ENCODE measurements around the gene HAO1. TPM values are rescaled to one million over a fixed set of nuclear protein-coding genes. Genes with fewer than 3 reads are reported as not detected.
"Not testable (repeated sequence)": the region's sequence is repeated elsewhere in the genome, so short reads cannot be mapped to it uniquely, and the experiment has no call there.

Gene HAO1
- polyA plus RNA-seq, 10 donors = not detected

DNA sequence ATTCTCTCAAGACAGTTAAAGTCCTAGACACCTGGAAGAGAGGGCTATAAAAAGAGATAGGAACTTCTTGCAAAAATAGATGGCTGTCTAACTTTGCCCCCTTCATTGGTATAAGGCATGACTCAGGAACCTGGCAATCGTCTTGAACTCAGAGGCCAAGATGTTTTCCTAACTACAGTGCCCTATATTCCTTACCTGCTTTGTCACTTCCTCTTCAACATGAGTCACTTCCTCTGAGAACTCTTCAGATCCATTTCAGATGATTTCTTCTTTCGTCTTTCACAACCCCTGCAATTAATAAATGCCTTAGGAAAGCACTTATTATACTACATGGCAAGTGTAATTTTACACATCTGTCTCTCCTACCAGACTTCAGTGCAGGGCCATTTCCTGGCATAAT lies 83.5 kb downstream of the HAO1 start:
- DNase-seq = no peak

- no peak for DNase-seq
Measured at GRCh38 chr20:7855545-7855944, 84.7 kb downstream of the HAO1 start.

DNA sequence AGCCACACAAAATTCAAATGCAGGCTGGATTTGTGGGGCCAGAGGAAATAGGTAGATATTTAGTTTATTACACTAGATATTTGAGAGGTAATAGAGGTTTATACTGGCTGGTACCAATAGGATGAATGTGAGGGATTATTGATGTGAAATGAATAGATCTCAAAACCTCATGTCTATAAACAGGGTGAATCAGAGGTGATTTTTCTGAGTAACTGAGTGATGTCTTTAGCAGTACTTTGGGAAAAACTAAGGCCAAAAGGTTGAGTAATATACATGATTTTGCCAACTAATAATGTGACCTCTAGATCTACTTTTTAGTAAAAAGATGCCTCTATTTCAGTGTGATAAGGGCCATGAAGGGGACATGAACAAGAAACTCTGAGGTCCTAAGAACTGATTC lies 86.8 kb downstream of the HAO1 start:
- no peak for DNase-seq

DNA sequence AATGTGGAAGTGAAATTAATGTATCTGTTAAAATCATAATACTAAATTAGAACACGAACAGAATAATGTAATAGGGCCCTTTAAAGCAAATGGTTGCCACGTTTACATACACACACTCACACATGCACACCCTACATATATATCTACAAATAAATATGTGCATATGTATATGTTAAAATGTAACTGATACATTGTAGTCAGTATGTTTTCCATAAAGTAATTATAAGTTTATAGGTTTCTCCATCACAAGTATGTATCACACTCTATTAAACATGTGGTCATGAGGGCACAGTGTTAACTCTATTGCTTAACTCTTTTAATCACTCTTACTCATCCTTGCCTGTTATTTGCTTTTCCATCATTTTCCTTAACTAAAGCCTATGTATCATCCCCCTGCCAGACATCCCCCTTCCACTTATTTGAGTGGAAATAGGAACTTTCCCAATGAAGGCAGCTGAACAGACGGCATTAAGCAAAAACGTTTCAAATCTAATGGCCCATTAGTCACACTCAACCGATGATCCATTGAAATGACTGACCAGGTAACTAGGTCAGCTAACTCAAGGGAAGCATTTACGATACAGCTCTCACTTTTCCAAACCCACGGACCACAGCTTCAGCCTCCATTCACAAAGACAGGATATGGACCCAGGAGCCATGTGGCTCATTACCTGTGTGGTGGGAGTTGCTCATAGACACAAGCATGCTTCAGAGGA lies 89.3 kb downstream of the HAO1 start:
- DNase-seq = no peak

- DNase-seq = no peak
Measured at GRCh38 chr20:7849675-7850074, 90.6 kb downstream of the HAO1 start.

DNA sequence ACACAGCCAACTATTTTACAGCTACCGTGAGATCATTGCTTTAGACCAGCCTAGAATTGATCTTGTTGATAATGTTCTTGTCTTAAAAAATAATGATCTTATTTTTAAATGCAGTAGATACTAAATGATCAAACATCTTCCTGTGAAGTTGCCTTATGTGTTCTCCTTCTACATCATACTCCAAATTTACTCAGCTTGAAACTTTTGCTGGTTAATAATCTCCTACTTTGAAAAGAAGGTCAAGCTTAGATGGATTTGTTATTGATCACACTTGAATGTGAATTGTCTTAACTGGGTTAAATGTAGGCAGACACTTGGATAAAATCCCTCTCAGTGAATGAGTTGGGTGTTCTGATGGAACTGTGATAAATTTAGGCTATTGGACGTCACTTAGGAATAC lies 91.9 kb downstream of the HAO1 start:
- no peak for DNase-seq

DNA sequence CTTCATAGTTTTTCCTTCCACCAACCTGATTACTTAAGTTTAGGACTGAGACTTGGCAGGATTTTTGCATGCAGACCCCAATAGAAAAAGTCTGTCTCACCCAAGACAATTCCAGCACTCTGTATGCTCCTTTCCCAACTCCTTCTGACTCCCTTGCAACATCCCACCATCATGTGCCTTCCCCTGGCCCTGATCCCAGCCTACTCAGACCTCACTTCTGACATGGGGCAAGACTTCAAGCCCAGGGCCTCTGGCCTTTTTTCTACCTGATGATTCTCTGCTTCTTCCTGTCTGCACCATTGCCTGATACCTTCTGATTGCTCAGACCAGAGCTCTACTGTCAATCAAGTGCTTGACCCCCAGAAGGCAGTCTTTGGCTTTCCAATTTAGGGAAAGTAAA lies 96.6 kb downstream of the HAO1 start:
- no peak for DNase-seq

GRCh38 chr20:7841971-7842310 lies 98.3 kb downstream of the HAO1 start:
- peak; percentile 43 to 66 (median 58) for DNase-seq

DNA sequence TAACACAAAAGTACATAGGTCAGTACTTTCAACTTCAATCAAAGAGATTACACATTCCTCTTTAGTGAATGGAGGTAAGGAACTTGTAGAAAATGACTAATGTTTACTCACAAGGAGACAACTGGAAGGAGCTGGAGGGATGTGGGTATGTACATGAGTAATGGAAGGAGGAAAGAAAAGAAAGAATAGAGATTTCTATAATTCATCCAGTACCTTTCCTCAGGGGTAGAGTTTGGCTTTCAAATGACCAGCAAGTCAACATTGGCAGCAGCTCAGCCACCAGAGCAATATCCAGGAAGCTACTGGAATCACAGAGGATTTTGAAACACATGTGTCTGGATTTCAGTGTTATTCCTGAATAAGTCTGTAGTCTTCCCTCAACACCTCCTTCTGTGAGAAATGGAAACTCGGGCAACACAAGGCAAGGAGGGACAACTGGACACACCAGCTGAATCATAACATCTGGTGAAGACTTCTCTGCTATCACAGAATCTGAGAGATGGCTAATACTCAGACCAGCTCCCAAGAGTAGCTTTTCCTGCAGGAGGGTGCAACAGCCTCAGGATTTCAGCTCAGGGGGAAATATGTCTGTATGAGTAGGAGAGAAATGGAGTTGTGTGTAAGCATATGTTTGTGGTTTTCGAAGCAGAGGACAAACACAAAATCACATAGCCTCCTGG lies 98.8 kb downstream of the HAO1 start:
- peak in 1 of 3 donors; percentile 7 for DNase-seq

DNA sequence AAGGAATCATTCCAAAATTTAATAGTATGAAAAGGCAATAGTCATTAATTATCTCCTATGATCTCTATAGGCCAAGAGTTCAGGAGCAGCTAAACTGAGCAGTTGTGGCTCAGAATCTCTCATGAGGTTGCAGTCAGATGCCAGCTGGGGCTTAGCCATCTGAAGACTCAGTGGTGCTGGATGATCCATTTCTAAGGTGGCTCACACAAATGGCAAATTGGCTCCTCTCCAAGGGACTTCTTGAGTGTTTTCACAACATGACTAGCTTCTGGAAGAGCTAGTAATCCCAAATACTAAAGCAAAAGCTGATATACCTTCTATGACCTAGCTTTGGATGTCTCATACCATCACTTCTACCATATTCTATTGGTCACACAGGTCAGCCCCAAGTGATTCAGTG lies 104.2 kb downstream of the HAO1 start:
- DNase-seq = no peak

DNA sequence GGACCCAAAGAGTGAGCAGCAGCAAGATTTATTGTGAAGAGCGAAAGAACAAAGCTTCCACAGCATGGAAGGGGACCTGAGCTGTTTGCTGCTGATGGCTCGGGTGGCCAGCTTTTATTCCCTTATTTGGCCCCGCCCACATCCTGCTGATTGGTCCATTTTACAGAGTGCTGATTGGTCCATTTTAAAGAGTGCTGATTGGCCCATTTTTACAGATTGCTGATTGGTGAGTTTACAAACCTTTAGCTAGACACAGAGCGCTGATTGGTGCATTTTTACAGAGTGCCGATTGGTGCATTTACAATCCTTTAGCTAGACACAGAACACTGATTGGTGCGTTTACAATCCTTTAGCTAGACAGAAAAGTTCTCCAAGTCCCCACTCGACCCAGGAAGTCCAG lies 105.8 kb downstream of the HAO1 start:
- DNase-seq = not testable (repeated sequence)

Other genes starting within 250 kb of the HAO1 start
- gene TMX4, start 79.3 kb upstream of the HAO1 start, polyA plus RNA-seq (ENCODE audit: insufficient read length in 10 of 10) = 10 to 100 TPM; 17.2 to 24.6 (median 21.7) TPM
- gene PLCB1, start 191.8 kb upstream of the HAO1 start, polyA plus RNA-seq (ENCODE audit: insufficient read length in 10 of 10) = 10 to 100 TPM in 6 of 10 donors, 1 to 10 TPM in 4; 7.8 to 16.3 (median 10.9) TPM